Panc1 (cell line): Measurements from ENCODE around the gene HFE.

ENCODE experiments used
- CTCF ChIP-seq: fragments of 450-650 bp; IDR thresholded peaks from 2 replicates; pipeline ENCODE4 v1.5.1; 2017; ENCODE audit warnings: mild to moderate bottlenecking
- POLR2AphosphoS5 ChIP-seq: IDR thresholded peaks from 2 replicates; pipeline ENCODE4 v1.6.1; 2012; ENCODE audit warnings: mild to moderate bottlenecking, low read depth, low read length, moderate library complexity
- SIN3A ChIP-seq: IDR thresholded peaks from 2 replicates; pipeline ENCODE4 v1.6.1; 2012; ENCODE audit warnings: low read depth, mild to moderate bottlenecking, low read length, moderate library complexity, borderline replicate concordance; ENCODE audit not compliant: insufficient read depth
- TF ChIP-seq, protein P1 (sequence below), 2 experiments: IDR thresholded peaks; 2 replicates each; pipeline ENCODE4 v1.6.1; 2011 to 2012; ENCODE audit warnings: low read depth in 2 of 2, control low read depth in 1 of 2, low read length in 1 of 2, mild to moderate bottlenecking in 1 of 2, moderate library complexity in 1 of 2; ENCODE audit not compliant: insufficient read depth in 1 of 2

GRCh38 chr6:26064619-26065257 lies 22.5 kb upstream of the HFE start:
- TF ChIP-seq CTCF (peak; percentile 87), POLR2AphosphoS5 (no peak), SIN3A (no peak)
- TF ChIP-seq, protein P1, sequence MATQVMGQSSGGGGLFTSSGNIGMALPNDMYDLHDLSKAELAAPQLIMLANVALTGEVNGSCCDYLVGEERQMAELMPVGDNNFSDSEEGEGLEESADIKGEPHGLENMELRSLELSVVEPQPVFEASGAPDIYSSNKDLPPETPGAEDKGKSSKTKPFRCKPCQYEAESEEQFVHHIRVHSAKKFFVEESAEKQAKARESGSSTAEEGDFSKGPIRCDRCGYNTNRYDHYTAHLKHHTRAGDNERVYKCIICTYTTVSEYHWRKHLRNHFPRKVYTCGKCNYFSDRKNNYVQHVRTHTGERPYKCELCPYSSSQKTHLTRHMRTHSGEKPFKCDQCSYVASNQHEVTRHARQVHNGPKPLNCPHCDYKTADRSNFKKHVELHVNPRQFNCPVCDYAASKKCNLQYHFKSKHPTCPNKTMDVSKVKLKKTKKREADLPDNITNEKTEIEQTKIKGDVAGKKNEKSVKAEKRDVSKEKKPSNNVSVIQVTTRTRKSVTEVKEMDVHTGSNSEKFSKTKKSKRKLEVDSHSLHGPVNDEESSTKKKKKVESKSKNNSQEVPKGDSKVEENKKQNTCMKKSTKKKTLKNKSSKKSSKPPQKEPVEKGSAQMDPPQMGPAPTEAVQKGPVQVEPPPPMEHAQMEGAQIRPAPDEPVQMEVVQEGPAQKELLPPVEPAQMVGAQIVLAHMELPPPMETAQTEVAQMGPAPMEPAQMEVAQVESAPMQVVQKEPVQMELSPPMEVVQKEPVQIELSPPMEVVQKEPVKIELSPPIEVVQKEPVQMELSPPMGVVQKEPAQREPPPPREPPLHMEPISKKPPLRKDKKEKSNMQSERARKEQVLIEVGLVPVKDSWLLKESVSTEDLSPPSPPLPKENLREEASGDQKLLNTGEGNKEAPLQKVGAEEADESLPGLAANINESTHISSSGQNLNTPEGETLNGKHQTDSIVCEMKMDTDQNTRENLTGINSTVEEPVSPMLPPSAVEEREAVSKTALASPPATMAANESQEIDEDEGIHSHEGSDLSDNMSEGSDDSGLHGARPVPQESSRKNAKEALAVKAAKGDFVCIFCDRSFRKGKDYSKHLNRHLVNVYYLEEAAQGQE (IDR thresholded peaks at IDR 0.05; ENCODE audit: insufficient read depth in 1 of 2, low read depth in 2 of 2, low read length in 1 of 2), result no peak
